ENCODE results near the gene IPPK. TPM values are rescaled to one million over a fixed set of nuclear protein-coding genes. Genes with fewer than 3 reads are reported as not detected.
A peak's percentile ranks its signal among the peaks of the same experiment; 100 is the strongest.

Gene IPPK, protein sequence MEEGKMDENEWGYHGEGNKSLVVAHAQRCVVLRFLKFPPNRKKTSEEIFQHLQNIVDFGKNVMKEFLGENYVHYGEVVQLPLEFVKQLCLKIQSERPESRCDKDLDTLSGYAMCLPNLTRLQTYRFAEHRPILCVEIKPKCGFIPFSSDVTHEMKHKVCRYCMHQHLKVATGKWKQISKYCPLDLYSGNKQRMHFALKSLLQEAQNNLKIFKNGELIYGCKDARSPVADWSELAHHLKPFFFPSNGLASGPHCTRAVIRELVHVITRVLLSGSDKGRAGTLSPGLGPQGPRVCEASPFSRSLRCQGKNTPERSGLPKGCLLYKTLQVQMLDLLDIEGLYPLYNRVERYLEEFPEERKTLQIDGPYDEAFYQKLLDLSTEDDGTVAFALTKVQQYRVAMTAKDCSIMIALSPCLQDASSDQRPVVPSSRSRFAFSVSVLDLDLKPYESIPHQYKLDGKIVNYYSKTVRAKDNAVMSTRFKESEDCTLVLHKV
- total RNA-seq (10 to 100 TPM; 21.0 to 25.0 TPM), polyA plus RNA-seq (ENCODE audit: insufficient read depth, low read depth, low replicate concordance) (21.9 TPM)
- long read RNA-seq, donor 1, full-length matches to known transcripts: 2 of 2 reads
- long read RNA-seq, donor 1, partial matches to known transcripts: 0 of 2 reads
- long read RNA-seq, donor 1, other reads (novel, unspliced or antisense): 0 of 2 reads
- long read RNA-seq, donor 2, full-length matches to known transcripts: 2 of 2 reads
- long read RNA-seq, donor 2, partial matches to known transcripts: 0 of 2 reads
- long read RNA-seq, donor 2, other reads (novel, unspliced or antisense): 0 of 2 reads

DNA sequence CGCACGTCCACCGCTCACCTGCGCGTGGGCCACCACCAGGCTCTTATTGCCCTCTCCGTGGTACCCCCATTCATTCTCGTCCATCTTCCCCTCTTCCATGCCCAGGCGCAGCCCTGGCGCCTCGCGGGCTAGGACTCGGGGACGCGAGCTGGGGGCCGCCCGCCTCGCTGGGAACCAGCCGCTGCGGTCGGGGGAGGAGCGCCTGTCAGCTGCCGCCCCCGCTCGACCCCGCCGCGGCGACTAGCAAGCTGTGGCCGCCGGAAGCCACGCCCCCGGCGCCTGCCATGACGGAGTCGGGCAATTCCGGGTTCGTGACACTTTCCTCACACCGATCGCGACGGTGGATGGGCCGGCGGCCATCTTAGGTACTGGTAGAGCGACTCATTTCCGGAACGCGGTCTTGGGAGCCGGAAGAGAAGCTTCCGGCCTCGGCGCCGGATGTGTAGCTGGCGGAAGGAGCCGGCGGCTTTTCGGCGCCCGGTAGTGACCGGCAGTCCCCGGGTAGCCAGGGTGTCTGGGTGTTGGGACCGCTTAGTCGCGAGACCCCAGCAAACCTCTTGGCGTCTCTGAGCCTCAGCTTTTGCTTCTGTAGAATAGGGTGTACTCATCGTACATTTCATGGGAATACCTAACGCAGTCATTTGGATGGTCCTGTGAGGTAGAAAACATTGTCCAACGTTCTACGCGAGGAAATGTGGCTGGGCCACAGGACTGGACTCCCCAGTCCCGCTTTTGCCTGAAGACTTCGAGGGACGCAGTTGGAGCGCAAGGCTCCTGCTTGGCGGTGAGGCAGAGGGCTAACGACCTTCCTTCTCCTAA, at the start of gene IPPK:
IPPK (minus strand) TSS at position 242 of the 819 bp plus-strand sequence; CDS start at position 99, 143 bp downstream.
- Histone ChIP-seq H3K27ac (peak within 1 kb of the TSS; percentile 52 to 83), H3K9me3 (no peaks in the 10 kb centered on the region), H3K36me3 (ENCODE audit: low read depth, missing control alignments) (no peaks in the 10 kb centered on the region), H3K4me3 (peak within 1 kb of the TSS; percentile 82 to 93), H3K4me1 (peaks cover 12% of the 10 kb centered on the region), H3K27me3 (no peaks in the 10 kb centered on the region)
- intact Hi-C loops (cut with DNase I; ENCODE audit: low total_unique reads): no loop called here
- peak; percentile 99 for DNase-seq
- TF ChIP-seq POLR2A (IDR thresholded peaks at IDR 0.05): no peak
- TF ChIP-seq CTCF (IDR thresholded peaks at IDR 0.05): peak in 1 of 3 experiments; percentile 17
- WGBS, 2 donors: 0% methylated on average over 5 to 63 of the region's 75 CpGs

DNA sequence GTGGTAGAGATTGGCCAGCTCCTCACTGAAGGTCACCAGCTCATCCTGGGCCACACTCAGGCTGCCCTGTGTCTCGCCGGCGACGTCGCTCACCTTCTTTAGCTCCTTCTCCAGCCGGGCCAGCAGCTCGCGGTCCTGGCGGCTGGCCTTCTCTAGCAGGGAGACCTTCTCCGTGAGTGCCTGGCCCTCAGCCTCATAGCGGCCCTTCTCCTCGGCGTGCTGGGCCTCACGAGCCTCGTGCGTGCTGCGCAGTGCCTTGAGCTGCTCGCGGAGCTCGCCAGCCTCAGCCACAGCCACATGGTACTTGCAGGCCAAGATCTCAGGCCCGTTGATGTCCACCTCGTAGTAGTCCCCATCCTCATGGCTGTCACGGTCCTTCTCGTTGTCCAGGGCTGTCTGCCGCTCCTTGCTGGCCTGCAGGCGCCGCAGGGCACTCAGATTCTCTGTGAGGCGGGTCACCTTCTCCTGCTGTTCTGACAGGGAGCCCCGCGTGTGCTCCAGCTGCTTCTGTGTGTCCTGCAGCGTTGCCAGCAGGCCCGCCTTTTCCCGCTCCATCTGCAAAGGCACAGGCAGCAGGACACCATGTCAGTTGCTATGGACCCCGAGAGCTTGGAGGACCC, 49.2 kb upstream of the IPPK start:
- H3K4me3 ChIP-seq: no peak overlapping the region

DNA sequence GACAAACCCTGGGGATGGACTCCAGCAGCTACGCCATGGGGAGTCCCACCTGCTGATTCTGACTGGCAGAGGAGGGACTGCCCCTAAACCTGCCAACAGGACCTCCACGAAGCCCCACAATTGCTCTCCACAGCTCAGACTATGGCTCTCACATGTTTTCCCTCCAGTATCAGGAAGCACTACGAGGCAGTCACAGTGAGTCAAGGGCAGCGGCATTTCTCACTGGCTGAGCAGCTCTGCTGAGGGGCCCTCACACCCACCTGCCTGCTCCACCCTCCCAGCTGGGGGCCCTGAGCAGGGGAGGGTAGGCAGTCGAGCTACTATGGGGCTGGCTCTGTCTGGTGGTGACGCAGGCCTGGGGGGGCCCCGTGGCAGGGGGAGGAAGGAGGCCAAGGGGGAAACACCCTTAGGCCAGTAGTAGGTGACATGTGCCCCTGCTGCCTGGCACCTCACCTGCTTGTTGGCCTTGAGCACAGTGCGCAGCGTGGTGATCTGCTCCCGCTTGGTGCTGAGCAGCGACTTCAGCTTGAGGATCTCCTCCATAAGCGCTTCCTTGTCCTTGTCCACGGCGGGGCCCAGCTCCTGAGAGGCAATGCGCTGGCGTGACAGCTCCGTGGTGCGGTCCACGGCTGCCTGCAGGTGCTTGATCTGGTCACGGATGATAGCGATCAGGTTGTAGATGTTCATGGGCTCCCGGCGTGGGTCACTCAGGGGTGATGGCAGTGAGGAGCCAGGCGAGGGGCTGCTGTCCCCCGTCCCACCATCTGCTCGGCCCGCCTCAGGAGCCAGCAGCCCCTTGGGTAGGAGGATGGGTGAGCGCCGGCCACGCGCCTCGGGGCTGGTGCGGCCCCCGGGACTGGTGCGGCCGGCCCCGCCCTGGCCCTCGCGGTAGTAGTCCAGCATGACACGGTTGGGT, 48.4 kb upstream of the IPPK start:
- H3K36me3 ChIP-seq (ENCODE audit: low read depth, missing control alignments): no peaks in the 10 kb centered on the region
- no peaks in the 10 kb centered on the region for H3K9me3 ChIP-seq
- TF ChIP-seq POLR2A (IDR thresholded peaks at IDR 0.05) (no peak), CTCF (IDR thresholded peaks at IDR 0.05) (no peak)
- no peak overlapping the region for H3K27ac ChIP-seq
- peaks cover 15% of the 10 kb centered on the region for H3K4me1 ChIP-seq
- no peak for DNase-seq
- H3K4me3 ChIP-seq: no peak overlapping the region
- H3K27me3 ChIP-seq: no peaks in the 10 kb centered on the region
- WGBS, 2 donors: 87 to 96% methylated on average over 14 to 28 of the region's 40 CpGs
- intact Hi-C loops (cut with DNase I; ENCODE audit: low total_unique reads): loop anchor here (5.0 kb wide), 1 partner anchor 69 kb away; no protein-coding TSS in a partner anchor

More for the DNA sequence above, 49.2 kb upstream of the IPPK start:
- no peak for TF ChIP-seq POLR2A (IDR thresholded peaks at IDR 0.05)
- TF ChIP-seq CTCF (IDR thresholded peaks at IDR 0.05): no peak
- peaks cover 15% of the 10 kb centered on the region for H3K4me1 ChIP-seq
- DNase-seq: no peak
- H3K9me3 ChIP-seq: no peaks in the 10 kb centered on the region
- no peaks in the 10 kb centered on the region for H3K36me3 ChIP-seq (ENCODE audit: low read depth, missing control alignments)
- no peaks in the 10 kb centered on the region for H3K27me3 ChIP-seq
- no peak overlapping the region for H3K27ac ChIP-seq
- intact Hi-C loops (cut with DNase I; ENCODE audit: low total_unique reads): loop anchor here (5.0 kb wide), 1 partner anchor 68 kb away; no protein-coding TSS in a partner anchor
- 90 to 92% methylated on average over 12 to 34 of the region's 34 CpGs for WGBS, 2 donors

Data from testis (tissue), 5 donors.